OCI-LY7 (cell line): ENCODE data around the gene EYS.

Experiments
- CTCF ChIP-seq: fragments of 200-600 bp; sonication (generic); conservative IDR thresholded peaks from 2 replicates; pipeline ENCODE4 v1.5.1; 2014; ENCODE audit warnings: mild to moderate bottlenecking, antibody characterized with exemption, low read length, moderate library complexity, mixed read lengths
- EZH2phosphoT487 ChIP-seq: fragments of 200-600 bp; sonication (generic); IDR thresholded peaks from 2 replicates; pipeline ENCODE4 v1.6.1; 2018; ENCODE audit warnings: low read depth, borderline replicate concordance, mild to moderate bottlenecking, mixed run types, antibody characterized with exemption, low read length, moderate library complexity, mixed read lengths

DNA sequence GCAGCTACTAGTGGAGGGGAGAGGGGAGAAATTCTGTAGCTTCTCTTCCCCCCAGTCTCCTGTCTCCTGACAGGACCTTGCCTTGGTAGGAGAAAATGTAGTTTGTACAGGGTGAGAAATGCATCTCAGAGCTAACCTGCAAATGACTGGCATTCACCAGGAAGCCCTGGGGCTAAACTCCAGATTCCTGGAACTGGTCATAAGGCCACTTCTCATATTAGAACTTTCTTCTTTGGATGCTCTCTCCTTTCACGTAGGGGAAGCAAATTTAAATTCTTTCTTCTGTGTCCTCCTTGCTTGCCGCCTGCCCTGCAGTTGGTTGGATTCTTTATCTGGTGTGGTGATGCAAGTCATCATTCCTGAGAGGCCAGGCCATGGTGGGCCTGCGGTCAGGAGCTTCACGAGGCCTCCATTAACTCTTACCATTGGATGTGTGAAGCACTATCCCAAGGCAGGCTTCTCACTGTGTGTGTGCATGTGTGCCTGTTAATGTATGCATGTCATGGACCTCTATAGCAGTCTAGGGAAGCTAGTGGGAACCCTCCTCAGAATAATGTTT, 1889.5 kb downstream of the EYS start:
- TF ChIP-seq CTCF (no peak), EZH2phosphoT487 (no peak)
